DND-41 (cell line): ENCODE data around the gene SLC39A11.

Experiments
- CTCF ChIP-seq: IDR thresholded peaks from 2 replicates; pipeline ENCODE4 v1.5.1; 2012; ENCODE audit warnings: borderline replicate concordance, low read length, moderate library complexity, mild to moderate bottlenecking; ENCODE audit not compliant: poor library complexity, severe bottlenecking; ENCODE audit errors: extremely low read depth
- EZH2 ChIP-seq: IDR thresholded peaks from 3 replicates; pipeline ENCODE4 v1.6.1; 2012; ENCODE audit warnings: borderline replicate concordance, low read depth, mild to moderate bottlenecking, moderate library complexity, low read length, inconsistent platforms; ENCODE audit not compliant: severe bottlenecking

- no peak for TF ChIP-seq CTCF
- TF ChIP-seq EZH2, result no peak
These were observed 164.7 kb downstream of the SLC39A11 start for GRCh38 chr17:72927760-72928159.
